Measurements from ENCODE around the gene CLEC20A. TPM values are rescaled to one million over a fixed set of nuclear protein-coding genes. Genes with fewer than 3 reads are reported as not detected.

CLEC20A gene
- total RNA-seq, 1 experiment from 2014 or later: not detected

- H4K20me1 ChIP-seq (ENCODE audit: insufficient read depth): no peaks in the 10 kb centered on the region
- H2AFZ ChIP-seq: no peak overlapping the region
- no peak overlapping the region for H3K4me2 ChIP-seq
- no TSS peak for BruUV-seq (replicated peaks)
- ChIA-PET CTCF (interaction anchor here (0.6 kb wide), 1 partner anchor 85 kb away, joined by 5 read pairs; no protein-coding TSS in a partner anchor), POLR2A (ENCODE audit: unreplicated experiment) (interaction anchor here (0.6 to 0.7 kb wide), 2 partner anchors 14 to 535 kb away, joined by 6 to 7 read pairs; no protein-coding TSS in a partner anchor)
- H3K27ac ChIP-seq: no peak overlapping the region
- H3K4me1 ChIP-seq (replicated peaks; ENCODE audit: insufficient read depth): no peaks in the 10 kb centered on the region
- no peak overlapping the region for H3K4me3 ChIP-seq
- DNase-seq: no peak
- H3F3A ChIP-seq (ENCODE audit: insufficient read depth, low read depth): no peaks in the 10 kb centered on the region
- no peaks in the 10 kb centered on the region for H3K9me3 ChIP-seq (ENCODE audit: insufficient read depth, low read depth)
- H3K79me2 ChIP-seq (ENCODE audit: low read depth): no peaks in the 10 kb centered on the region
- peaks cover 20% of the 10 kb centered on the region; the same call in 1 of the 2 replicates for H3K36me3 ChIP-seq (ENCODE audit: low read depth)
- no peaks in the 10 kb centered on the region for H3K27me3 ChIP-seq (ENCODE audit: insufficient read depth, low read depth)
- TF ChIP-seq EZH2 (IDR thresholded peaks at IDR 0.05; ENCODE audit: low read depth) (no peak), CTCF (conservative IDR thresholded peaks at IDR 0.05) (no peak)
- intact Hi-C loops (cut with micrococcal nuclease; ENCODE audit: unreplicated experiment): no loop called here
- H3K9me2 ChIP-seq (ENCODE audit: insufficient read depth): no peaks in the 10 kb centered on the region
Measured at GRCh38 chr1:178465011-178465410, 31.8 kb downstream of the CLEC20A start.

- CTCF ChIA-PET: interaction anchor here (0.6 kb wide), 1 partner anchor 85 kb away, joined by 5 read pairs; no protein-coding TSS in a partner anchor
- BruUV-seq (replicated peaks): no TSS peak
Measured at GRCh38 chr1:178464566-178464965, 32.2 kb downstream of the CLEC20A start.

GRCh38 chr1:178464141-178464540 lies 32.6 kb downstream of the CLEC20A start:
- TF ChIP-seq CTCF (conservative IDR thresholded peaks at IDR 0.05) (no peak), EZH2 (IDR thresholded peaks at IDR 0.05; ENCODE audit: low read depth) (no peak)
- BruUV-seq (replicated peaks): no TSS peak
- intact Hi-C loops (cut with micrococcal nuclease; ENCODE audit: unreplicated experiment): no loop called here
- Histone ChIP-seq H3K4me3 (no peak overlapping the region), H3K36me3 (ENCODE audit: low read depth) (peaks cover 20% of the 10 kb centered on the region; the same call in 1 of the 2 replicates), H2AFZ (no peak overlapping the region), H3K4me1 (replicated peaks; ENCODE audit: insufficient read depth) (no peaks in the 10 kb centered on the region), H3K27ac (no peak overlapping the region), H3K4me2 (no peak overlapping the region), H3K9me3 (ENCODE audit: insufficient read depth, low read depth) (no peaks in the 10 kb centered on the region), H4K20me1 (ENCODE audit: insufficient read depth) (no peaks in the 10 kb centered on the region), H3K27me3 (ENCODE audit: insufficient read depth, low read depth) (no peaks in the 10 kb centered on the region), H3K9me2 (ENCODE audit: insufficient read depth) (no peaks in the 10 kb centered on the region), H3F3A (ENCODE audit: insufficient read depth, low read depth) (no peaks in the 10 kb centered on the region), H3K79me2 (ENCODE audit: low read depth) (no peaks in the 10 kb centered on the region)
- DNase-seq: no peak
- ChIA-PET CTCF (interaction anchor here (0.6 kb wide), 1 partner anchor 84 kb away, joined by 5 read pairs; no protein-coding TSS in a partner anchor), POLR2A (ENCODE audit: unreplicated experiment) (interaction anchor here (0.7 kb wide), 1 partner anchor 134 kb away, joined by 42 read pairs; no protein-coding TSS in a partner anchor)

More at GRCh38 chr1:178464566-178464965, 32.2 kb downstream of the CLEC20A start:
- H3K4me1 ChIP-seq (replicated peaks; ENCODE audit: insufficient read depth): no peaks in the 10 kb centered on the region
- no peaks in the 10 kb centered on the region for H3K9me3 ChIP-seq (ENCODE audit: insufficient read depth, low read depth)
- no peak overlapping the region for H3K27ac ChIP-seq
- no peaks in the 10 kb centered on the region for H3K27me3 ChIP-seq (ENCODE audit: insufficient read depth, low read depth)
- no peak for DNase-seq
- H3K9me2 ChIP-seq (ENCODE audit: insufficient read depth): no peaks in the 10 kb centered on the region
- no peak overlapping the region for H2AFZ ChIP-seq
- POLR2A ChIA-PET (ENCODE audit: unreplicated experiment): interaction anchor here (0.6 to 0.7 kb wide), 3 partner anchors 14 to 535 kb away, joined by 6 to 42 read pairs (median 7); no protein-coding TSS in a partner anchor
- intact Hi-C loops (cut with micrococcal nuclease; ENCODE audit: unreplicated experiment): no loop called here
- H3K4me3 ChIP-seq: no peak overlapping the region
- no peak for TF ChIP-seq EZH2 (IDR thresholded peaks at IDR 0.05; ENCODE audit: low read depth)
- no peak for TF ChIP-seq CTCF (conservative IDR thresholded peaks at IDR 0.05)
- peaks cover 20% of the 10 kb centered on the region; the same call in 1 of the 2 replicates for H3K36me3 ChIP-seq (ENCODE audit: low read depth)
- H3F3A ChIP-seq (ENCODE audit: insufficient read depth, low read depth): no peaks in the 10 kb centered on the region
- no peaks in the 10 kb centered on the region for H3K79me2 ChIP-seq (ENCODE audit: low read depth)
- H3K4me2 ChIP-seq: no peak overlapping the region
- no peaks in the 10 kb centered on the region for H4K20me1 ChIP-seq (ENCODE audit: insufficient read depth)
